Effector memory CD4-positive, alpha-beta T cell (primary cell): Measurements from ENCODE around the gene MAP1S.
A peak's percentile ranks its signal among the peaks of the same experiment; 100 is the strongest.

Source experiments
- DNase-seq, 3 donors: peaks; one replicate each; pipeline ENCODE4 v3.0.0-alpha.2; 2020
- H3K27ac ChIP-seq: 2 replicates; pipeline ENCODE4 v1.7.0; 2013; ENCODE audit warnings: mild to moderate bottlenecking, low read length, moderate library complexity; ENCODE audit not compliant: insufficient read depth, poor library complexity, severe bottlenecking
- H3K27me3 ChIP-seq: replicated peaks from 2 replicates; pipeline ENCODE4 v1.7.0; 2013; ENCODE audit warnings: mild to moderate bottlenecking, low read length; ENCODE audit not compliant: insufficient read depth, control insufficient read depth, poor library complexity, severe bottlenecking
- H3K36me3 ChIP-seq: 2 replicates; pipeline ENCODE4 v1.7.0; 2013; ENCODE audit warnings: mild to moderate bottlenecking, low read length, moderate library complexity; ENCODE audit not compliant: control insufficient read depth, insufficient read depth
- H3K4me1 ChIP-seq: 2 replicates; pipeline ENCODE4 v1.7.0; 2013; ENCODE audit warnings: low read length, mild to moderate bottlenecking; ENCODE audit not compliant: control insufficient read depth, insufficient read depth, poor library complexity, severe bottlenecking
- H3K4me3 ChIP-seq: 2 replicates; pipeline ENCODE4 v1.7.0; 2013; ENCODE audit warnings: low read length, low read depth, mild to moderate bottlenecking; ENCODE audit not compliant: insufficient read depth, poor library complexity, severe bottlenecking
- H3K9me3 ChIP-seq: 2 replicates; pipeline ENCODE4 v1.7.0; 2013; ENCODE audit warnings: mild to moderate bottlenecking, low read length, moderate library complexity; ENCODE audit not compliant: control insufficient read depth
- total RNA-seq, 3 donors: gene quantifications; one replicate each; lab custom pipeline; 2026; lab: John Stamatoyannopoulos, UW

Gene MAP1S, protein sequence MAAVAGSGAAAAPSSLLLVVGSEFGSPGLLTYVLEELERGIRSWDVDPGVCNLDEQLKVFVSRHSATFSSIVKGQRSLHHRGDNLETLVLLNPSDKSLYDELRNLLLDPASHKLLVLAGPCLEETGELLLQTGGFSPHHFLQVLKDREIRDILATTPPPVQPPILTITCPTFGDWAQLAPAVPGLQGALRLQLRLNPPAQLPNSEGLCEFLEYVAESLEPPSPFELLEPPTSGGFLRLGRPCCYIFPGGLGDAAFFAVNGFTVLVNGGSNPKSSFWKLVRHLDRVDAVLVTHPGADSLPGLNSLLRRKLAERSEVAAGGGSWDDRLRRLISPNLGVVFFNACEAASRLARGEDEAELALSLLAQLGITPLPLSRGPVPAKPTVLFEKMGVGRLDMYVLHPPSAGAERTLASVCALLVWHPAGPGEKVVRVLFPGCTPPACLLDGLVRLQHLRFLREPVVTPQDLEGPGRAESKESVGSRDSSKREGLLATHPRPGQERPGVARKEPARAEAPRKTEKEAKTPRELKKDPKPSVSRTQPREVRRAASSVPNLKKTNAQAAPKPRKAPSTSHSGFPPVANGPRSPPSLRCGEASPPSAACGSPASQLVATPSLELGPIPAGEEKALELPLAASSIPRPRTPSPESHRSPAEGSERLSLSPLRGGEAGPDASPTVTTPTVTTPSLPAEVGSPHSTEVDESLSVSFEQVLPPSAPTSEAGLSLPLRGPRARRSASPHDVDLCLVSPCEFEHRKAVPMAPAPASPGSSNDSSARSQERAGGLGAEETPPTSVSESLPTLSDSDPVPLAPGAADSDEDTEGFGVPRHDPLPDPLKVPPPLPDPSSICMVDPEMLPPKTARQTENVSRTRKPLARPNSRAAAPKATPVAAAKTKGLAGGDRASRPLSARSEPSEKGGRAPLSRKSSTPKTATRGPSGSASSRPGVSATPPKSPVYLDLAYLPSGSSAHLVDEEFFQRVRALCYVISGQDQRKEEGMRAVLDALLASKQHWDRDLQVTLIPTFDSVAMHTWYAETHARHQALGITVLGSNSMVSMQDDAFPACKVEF
- total RNA-seq = 19.0 to 25.4 (median 22.3) reads per million in 3 donors

DNA sequence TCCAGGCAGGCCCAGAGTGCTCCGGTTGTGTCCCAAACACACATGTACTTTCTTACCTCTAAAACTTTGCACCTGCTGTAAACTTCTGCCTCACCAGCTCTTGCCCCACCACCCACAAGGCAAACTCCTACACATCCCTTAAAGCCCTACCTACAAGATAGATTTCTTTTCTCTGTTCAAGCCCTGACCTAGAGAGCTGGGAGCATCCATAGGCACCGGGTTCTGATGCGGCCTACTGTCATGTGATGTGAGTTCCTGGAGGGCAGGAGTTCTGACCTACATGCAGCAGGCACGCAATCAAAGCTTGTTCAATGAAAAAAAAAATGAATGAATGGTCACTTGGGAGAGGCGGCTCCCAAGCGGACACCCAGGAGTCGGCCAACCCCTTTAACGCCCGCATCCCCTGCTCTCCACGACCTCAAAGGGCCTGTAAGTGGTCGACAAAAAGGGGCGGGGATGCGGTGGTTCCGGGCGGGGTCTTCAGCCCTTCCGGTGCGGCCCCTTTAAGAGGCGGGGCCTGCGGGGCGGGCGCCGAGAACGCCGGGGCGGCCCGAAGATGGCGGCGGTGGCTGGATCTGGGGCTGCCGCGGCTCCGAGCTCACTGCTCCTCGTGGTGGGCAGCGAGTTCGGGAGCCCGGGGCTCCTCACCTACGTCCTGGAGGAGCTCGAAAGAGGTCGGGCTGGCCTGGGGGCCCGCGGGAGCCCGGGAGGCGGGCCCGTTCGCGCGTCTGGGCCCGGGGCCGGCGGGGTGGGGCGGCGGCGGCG, at the start of gene MAP1S:
TSS of gene MAP1S (plus strand) at position 534 of the 765 bp plus-strand sequence. CDS start at position 557, 23 bp downstream.
- Histone ChIP-seq H3K27me3 (no peaks in the 10 kb centered on the region), H3K4me3 (peak within 1 kb of the TSS; percentile 82), H3K9me3 (no peaks in the 10 kb centered on the region), H3K4me1 (peaks cover 27% of the 10 kb centered on the region), H3K36me3 (peaks cover 8% of the 10 kb centered on the region), H3K27ac (peak within 1 kb of the TSS; percentile 50)
- peak; percentile 27 to 42 (median 32) for DNase-seq

DNA sequence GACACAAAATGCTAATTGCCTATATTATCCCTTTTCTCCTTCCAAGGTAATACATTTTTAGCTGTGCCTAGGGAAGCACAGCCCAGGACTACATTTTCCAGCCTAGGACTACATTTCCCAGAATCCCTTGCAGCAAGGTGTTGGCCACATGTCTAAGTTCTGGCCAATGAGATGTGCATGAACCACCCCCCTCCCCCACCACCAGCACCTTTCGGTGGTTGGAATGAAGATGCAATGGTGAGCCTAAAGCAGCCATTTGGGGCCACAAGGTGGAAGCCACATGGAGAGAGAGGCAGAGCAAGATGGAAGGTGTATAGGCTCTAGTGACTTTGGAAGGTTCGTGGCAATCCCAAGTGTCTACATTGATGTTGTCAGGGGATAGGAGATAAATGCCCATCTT, 47.4 kb upstream of the MAP1S start:
- Histone ChIP-seq H3K4me1 (no peaks in the 10 kb centered on the region), H3K9me3 (no peaks in the 10 kb centered on the region), H3K36me3 (no peaks in the 10 kb centered on the region), H3K27me3 (no peaks in the 10 kb centered on the region), H3K4me3 (no peak overlapping the region), H3K27ac (no peak overlapping the region)
- DNase-seq = no peak

DNA sequence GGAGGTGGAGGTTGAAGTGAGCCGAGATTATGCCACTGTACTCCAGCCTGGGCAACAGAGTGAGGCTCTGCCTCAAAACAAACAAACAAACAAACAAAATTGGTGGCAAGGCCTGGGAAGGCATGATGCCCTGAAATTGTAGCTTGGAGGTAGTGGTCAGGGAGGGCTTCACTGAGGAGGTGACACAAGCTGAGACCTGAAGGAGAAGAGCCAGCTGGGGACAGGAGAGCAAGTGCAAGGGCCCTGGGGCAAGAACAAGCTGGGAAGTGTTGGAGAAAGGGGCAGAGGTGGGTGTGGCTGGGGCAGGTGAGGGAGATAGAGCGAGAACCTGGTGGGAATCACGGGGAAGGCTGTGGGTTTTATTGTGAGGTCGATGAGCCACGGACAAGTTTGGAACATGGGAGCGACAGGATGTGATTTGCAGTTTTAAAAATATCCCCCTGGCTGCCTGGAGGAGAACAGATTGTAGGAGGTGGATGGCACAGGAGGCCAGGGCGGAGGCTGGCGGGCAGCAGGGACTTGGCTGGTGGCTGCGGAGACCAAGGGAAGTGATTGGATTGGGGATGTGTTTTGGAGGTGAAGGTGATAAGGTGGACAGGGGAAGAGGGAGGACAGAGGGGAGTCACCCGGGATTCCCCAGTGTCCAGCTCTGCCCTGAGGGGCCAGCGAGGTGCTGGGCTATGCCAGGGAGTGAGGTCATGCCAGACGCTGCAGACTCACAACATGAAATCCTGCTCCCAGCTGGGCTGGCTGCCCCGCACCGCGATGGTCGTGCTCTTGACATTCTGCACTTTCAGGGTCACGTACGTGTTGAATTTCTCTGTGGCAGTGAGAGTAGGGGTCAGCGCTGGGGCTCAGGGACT, 45.1 kb upstream of the MAP1S start:
- H3K9me3 ChIP-seq = no peaks in the 10 kb centered on the region
- H3K27ac ChIP-seq = no peak overlapping the region
- H3K36me3 ChIP-seq = no peaks in the 10 kb centered on the region
- no peaks in the 10 kb centered on the region for H3K27me3 ChIP-seq
- no peak for DNase-seq
- no peak overlapping the region for H3K4me3 ChIP-seq
- H3K4me1 ChIP-seq = no peaks in the 10 kb centered on the region

DNA sequence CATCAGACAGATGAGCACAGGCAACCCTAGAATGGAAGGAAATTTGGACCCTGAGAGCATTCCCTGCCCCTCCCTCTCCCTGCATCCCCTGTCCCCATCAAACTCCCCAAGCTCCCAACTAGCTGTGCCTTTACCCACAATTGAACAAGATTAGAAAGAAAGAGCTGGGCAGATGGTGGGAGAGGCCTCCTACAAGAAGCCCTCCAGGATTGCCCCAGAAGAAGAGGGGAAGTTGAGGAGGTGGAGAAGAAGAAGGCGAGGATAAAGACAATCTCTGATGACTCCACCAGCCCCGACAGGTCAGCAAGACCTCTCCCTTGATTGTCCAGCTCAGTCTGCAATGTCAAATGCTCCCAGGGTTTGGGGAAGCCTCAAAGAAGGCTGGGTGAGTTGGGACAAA, 43.0 kb upstream of the MAP1S start:
- Histone ChIP-seq H3K4me1 (peaks cover 10% of the 10 kb centered on the region), H3K4me3 (no peak overlapping the region), H3K9me3 (no peaks in the 10 kb centered on the region), H3K36me3 (no peaks in the 10 kb centered on the region), H3K27ac (no peak overlapping the region), H3K27me3 (peaks cover 15% of the 10 kb centered on the region)
- DNase-seq = no peak

DNA sequence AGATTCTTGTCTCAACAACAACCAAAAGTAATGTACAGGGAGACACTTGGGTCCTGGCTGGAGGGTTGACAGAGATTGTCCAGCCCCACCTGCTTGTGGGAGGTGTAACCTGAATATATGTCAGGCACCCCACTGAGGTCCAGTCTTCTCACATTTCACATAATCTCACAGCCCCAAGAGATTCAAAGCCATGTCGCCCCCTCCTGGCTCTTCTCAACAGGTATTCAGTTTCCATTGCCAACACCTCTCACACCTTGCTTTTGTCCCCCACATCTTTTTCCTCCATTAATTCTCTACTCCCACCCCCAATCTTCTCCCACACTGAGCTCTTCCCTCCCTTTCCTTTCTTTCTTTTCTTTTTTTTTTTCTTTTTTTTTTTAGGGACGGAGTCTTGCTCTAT, 42.3 kb upstream of the MAP1S start:
- no peak for DNase-seq
- Histone ChIP-seq H3K36me3 (no peaks in the 10 kb centered on the region), H3K9me3 (no peaks in the 10 kb centered on the region), H3K27ac (no peak overlapping the region), H3K4me3 (no peak overlapping the region), H3K4me1 (peaks cover 10% of the 10 kb centered on the region), H3K27me3 (peaks cover 19% of the 10 kb centered on the region)

DNA sequence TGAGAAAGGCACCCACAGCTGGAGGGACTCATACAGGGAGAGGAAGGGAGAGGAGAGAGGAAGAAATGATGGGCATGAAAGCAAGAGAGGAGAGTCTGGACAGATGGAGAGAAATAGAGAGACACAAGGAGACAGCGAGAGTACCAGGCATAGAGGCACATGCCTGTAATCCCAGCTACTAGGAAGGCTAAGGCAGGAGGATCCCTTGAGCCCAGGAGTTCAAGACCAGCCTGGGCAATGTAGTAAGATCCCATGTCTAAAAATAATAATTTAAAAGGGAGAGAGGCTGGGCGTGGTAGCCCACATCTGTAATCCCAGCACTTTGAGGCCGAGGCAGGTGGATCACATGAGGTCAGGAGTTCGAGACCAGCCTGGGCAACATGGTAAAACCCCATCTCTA, 40.4 kb upstream of the MAP1S start:
- Histone ChIP-seq H3K27ac (no peak overlapping the region), H3K4me3 (no peak overlapping the region), H3K36me3 (no peaks in the 10 kb centered on the region), H3K4me1 (peaks cover 10% of the 10 kb centered on the region), H3K9me3 (no peaks in the 10 kb centered on the region), H3K27me3 (peaks cover 19% of the 10 kb centered on the region)
- no peak for DNase-seq

DNA sequence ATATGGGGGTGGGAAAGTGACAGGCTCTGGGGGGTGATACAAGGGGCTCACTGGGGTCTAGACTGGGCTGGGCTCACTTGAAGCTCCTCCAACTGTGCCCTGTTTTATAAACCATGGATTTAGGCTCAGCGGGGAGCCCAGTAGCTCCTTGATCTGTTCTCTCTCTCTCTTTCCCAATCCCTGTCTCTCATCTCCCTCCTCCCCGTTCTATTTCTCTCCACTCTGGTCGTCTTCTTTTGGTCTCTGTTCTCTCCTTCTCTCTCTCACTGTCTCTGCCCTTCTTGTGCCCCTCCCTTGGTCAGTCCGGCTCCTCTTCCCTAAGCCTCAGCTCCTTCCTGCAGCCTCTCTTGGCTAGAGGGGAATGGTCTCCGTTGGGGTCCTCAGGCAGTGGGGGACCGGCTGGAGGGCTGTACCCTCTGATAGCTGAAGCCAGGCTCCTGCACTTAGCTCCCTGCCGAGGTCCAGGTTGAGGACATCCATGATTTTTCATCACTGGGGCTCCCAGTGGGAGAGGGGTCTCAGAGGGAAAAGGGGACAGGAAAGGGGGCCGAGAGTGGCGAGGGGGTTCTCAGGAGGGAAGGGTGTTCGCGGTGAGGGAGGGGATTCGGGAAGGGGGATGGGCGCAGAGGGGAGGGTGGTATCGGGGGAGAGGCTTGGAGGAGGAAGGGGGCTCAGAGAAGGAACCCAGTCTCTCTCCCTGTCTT, 39.6 kb upstream of the MAP1S start:
- Histone ChIP-seq H3K4me1 (peaks cover 10% of the 10 kb centered on the region), H3K27me3 (peaks cover 19% of the 10 kb centered on the region), H3K27ac (no peak overlapping the region), H3K9me3 (no peaks in the 10 kb centered on the region), H3K36me3 (no peaks in the 10 kb centered on the region), H3K4me3 (no peak overlapping the region)
- no peak for DNase-seq

DNA sequence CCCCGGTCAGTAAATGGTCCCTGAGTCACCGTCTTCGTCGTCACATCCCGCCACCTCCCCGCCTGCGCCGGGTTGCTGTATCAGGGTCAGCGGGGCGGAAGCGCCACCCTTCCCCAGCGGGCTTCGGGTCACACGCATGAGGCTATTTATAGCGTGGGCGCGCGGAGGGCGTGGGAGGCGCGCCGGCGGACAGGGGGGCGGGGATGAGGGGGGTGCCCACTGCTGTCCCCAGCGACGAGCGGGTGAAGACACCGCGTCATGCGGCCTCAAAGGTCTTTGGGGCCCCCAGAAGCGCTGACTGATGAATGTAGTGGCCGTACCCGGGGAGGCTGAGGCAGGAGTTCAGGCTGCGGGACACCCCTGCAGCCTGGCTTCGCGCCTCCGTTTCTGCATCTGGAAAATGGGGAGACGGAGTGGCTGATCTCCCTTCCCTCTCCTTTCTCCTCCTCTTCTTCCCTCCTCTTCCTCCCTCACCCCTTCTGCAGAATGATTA, 39.0 kb upstream of the MAP1S start:
- H3K27me3 ChIP-seq = peaks cover 19% of the 10 kb centered on the region
- no peak overlapping the region for H3K4me3 ChIP-seq
- DNase-seq = peak in 2 of 3 donors; percentile 15 to 22

More for the DNA sequence above, 39.0 kb upstream of the MAP1S start:
- H3K36me3 ChIP-seq = no peaks in the 10 kb centered on the region
- H3K4me1 ChIP-seq = peaks cover 10% of the 10 kb centered on the region
- H3K27ac ChIP-seq = no peak overlapping the region
- H3K9me3 ChIP-seq = no peaks in the 10 kb centered on the region
